ENCODE results near the gene HNRNPCL1. TPM values are rescaled to one million over a fixed set of nuclear protein-coding genes. Genes with fewer than 3 reads are reported as not detected.
"Not testable (repeated sequence)": the region's sequence is repeated elsewhere in the genome, so short reads cannot be mapped to it uniquely, and the experiment has no call there.

The HNRNPCL1 gene
- polyA plus RNA-seq (ENCODE audit: insufficient read length in 12 of 12), result under 1 TPM in 5 of 12 donors, not detected in 7; 0.12 to 0.32 (median 0.23) TPM
- long read RNA-seq, donor 1, result 0 reads
- long read RNA-seq, donor 2, result 0 reads
- long read RNA-seq, donor 3, result 0 reads
- long read RNA-seq, donor 4, result 0 reads
- long read RNA-seq, donor 5, result 0 reads
- long read RNA-seq, donor 6, result 0 reads
- long read RNA-seq, donor 7, result 0 reads
- long read RNA-seq, donor 8, result 0 reads
- long read RNA-seq, donor 9, result 0 reads
- long read RNA-seq, donor 10, result 0 reads
- long read RNA-seq, donor 11, result 0 reads

GRCh38 chr1:12848620-12849019 is at the start of gene HNRNPCL1:
Gene HNRNPCL1, minus strand, starts transcription at chr1:12848720. Its CDS starts 431 bp downstream, at chr1:12848289.
- not testable (repeated sequence) for DNase-seq

DNA sequence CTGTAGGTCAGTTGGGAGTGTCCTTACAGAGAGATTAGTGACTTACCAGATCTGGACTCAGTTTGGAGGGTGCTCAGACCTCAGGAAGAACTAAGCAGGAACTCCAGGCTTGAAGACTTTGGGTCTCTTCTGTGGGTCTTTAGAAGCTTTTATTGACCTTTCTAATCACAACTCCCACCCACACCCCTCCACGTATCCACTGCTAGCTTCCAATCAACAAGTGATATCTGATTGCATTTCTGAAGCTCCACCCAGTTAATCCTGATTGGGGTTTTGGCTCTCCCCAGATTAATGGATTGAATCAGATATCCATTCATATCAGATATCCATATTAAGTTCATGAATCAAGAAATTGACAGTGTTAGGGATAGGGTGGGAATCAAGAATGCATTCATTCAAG is 49.6 kb upstream of the HNRNPCL1 start, which contains the start of gene PRAMEF10:
PRAMEF10 (minus strand) TSS at position 101 of the 400 bp plus-strand sequence. CDS start 2,423 bp downstream, outside the sequence.
- DNase-seq, result not testable (repeated sequence)

- DNase-seq, result not testable (repeated sequence)
Observed at GRCh38 chr1:12886101-12886500, 37.6 kb upstream of the HNRNPCL1 start, which contains the start of gene PRAMEF4. Gene PRAMEF4, minus strand, starts transcription at chr1:12886201. Its CDS starts 2,807 bp downstream, at chr1:12883394.

DNA sequence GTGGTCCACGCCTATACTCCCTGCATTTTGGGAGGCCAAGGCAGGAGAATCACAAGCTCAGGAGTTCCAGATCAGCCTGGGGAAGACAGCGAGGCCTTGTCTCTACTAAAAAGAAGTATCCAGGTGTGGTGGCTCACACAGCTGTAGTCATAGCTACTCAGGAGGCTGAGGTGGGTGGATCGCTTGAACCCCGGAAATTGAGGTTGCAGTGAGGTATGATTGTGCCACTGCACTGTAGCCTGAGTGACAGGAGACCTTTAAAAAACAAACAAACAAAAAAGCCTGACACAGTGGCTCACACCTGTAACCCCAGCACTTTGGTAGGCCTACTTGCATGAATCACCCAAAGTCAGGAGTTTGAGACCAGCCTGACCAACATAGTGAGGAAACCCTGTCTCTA is 29.9 kb upstream of the HNRNPCL1 start:
- not testable (repeated sequence) for DNase-seq

DNA sequence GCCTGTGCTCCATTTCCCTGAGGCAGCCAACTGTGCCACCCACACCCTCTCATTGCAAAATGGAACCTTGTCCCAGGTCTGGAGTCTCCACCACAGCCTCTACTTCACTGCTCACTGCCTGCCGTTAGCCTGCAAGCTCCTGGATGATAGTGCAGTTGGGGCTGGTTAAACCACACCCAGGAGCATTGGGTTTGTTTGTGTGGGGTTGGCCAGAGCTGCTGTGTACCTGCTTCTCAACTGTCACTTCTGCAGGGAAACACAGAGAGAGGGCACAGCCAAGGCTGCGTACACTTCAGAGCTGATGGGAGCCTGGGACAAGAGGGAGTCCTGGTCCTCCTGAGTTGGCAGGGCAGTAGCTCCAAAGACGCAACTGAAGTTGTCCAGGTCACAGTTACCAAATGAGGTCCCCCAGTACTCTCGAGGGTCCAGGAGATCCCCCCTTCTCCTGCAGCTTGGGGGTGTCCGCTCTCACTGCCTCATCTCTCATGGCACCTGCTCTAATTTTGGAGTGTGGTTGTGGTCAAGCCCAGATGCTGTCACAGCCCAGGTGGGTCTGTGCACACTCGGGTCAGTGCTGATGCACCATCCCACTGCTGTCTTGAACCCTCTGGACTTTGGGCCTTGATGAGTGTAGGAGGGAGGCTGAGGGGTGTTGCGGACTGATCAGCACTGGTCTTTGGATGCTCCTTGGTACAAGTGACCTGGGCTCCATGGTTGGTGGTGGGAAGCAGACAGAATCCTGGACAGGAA is 14.8 kb upstream of the HNRNPCL1 start:
- DNase-seq, result not testable (repeated sequence)

DNA sequence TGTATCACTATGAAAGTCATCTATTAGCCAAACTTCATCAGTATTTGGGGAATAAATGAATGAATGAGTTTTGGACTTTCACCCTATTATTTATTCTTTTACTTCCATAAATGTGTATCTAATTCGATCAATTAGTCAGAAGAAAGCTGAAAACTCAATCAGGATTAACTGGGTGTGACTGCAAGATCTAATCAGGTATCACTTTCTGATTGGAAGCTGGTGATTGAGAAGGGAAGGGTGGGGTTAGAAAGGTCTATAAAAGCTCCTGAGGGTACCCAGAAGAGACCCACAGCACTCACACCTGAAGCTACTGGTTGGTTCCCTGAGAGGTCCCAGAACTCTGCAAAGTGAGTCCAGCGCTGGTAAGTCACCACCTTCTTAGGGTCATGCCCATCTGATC is 8.3 kb upstream of the HNRNPCL1 start, which contains the start of gene PRAMEF2:
PRAMEF2 (plus strand) TSS at position 301 of the 400 bp plus-strand sequence. CDS start 1,924 bp downstream, outside the sequence.
- DNase-seq, result not testable (repeated sequence)

DNA sequence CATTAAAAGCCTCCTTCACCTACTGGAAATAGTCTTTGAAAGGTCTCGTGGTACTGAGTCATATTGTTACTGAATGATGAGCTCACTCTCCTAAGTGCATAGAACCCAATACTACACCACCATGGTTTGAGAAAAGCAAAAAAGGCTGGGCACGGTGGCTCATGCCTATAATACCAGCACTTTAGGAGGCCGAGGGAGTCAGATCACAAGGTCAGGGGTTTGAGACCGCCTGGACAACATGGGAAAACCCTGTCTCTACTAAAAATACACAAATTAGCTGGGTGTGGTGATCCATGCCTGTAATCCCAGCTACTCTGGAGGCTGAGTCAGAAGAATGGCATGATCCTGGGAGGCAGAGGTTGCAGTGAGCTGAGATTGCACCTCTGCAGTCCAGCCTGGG is 3.3 kb upstream of the HNRNPCL1 start:
- no peak for DNase-seq

- not testable (repeated sequence) for DNase-seq
Observed at GRCh38 chr1:12833251-12833650, 15.3 kb downstream of the HNRNPCL1 start.

GRCh38 chr1:12831310-12831709 is 17.2 kb downstream of the HNRNPCL1 start, which contains the start of gene PRAMEF11:
Gene PRAMEF11, minus strand, starts transcription at chr1:12831410. Its CDS starts 2,621 bp downstream, at chr1:12828789.
- DNase-seq, result not testable (repeated sequence)

- DNase-seq, result not testable (repeated sequence)
Observed at GRCh38 chr1:12819061-12819460, 29.5 kb downstream of the HNRNPCL1 start.

- DNase-seq, result no peak
Observed at GRCh38 chr1:12811409-12811784, 37.1 kb downstream of the HNRNPCL1 start.

DNA sequence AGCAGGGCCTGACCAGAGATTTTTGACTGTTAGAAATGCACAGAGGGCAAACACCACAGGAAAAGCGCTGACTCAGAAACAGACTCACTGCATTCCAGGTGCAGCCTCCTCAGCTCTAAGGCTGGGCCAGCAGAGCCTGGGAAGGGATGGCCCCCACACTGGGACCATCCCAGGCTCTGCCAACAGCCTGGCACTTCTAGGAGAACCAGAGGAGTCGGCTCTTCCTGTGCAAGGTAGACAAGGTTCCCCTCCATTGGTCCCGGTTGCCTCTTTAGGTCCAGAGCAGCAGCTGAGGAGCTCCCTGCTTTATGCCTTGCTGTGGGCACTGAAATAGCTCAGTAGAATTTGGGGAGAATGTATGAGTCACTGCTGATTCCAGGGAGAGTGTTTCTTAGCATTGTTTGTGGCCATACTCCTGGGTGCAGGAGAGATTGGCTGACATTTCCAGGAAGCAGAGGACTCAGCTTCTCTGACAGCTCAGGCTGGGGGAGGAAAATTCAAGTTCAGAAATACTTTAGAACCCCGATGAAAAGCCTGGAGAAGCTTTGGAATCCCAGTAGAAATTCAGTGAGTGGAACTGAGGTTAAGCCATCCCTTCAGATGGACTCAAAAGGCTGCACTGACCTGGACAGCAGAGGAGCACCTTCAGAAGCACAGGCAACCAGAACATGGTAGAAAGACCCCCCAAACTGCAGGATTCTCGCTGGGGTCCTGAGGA is 37.7 kb downstream of the HNRNPCL1 start:
- DNase-seq, result no peak

GRCh38 chr1:12809933-12810332 is 38.6 kb downstream of the HNRNPCL1 start:
- DNase-seq, result no peak

DNA sequence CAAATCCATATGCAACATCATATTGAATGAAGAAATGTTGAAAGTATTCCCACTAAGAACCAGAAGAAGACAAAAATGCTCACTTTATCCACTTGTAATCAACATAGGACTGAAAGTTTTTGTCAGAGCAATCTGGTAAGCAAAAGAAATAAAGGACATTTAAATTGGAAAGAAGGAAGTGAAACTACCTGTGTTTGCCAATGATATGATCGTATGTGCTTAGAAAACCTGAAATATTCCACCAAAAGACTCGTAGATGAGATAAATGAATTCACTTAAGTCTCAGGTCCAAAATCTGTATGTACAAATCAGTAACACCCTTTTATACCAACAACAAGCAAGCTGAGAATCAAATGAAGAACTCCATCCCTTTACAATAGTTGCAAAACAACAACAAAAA is 48.8 kb downstream of the HNRNPCL1 start:
- no peak for DNase-seq

GRCh38 chr1:12798911-12799310 is 49.6 kb downstream of the HNRNPCL1 start:
- DNase-seq, result no peak

Other genes starting within 250 kb of the HNRNPCL1 start
- gene DHRS3, start 230.5 kb downstream of the HNRNPCL1 start, polyA plus RNA-seq (ENCODE audit: insufficient read length in 12 of 12), result 10 to 100 TPM in 11 of 12 donors, not detected in 1; 11.0 to 25.4 (median 14.8) TPM
- gene AADACL4, start 204.6 kb downstream of the HNRNPCL1 start, polyA plus RNA-seq (ENCODE audit: insufficient read length in 12 of 12), result not detected
- gene AADACL3, start 132.6 kb downstream of the HNRNPCL1 start, polyA plus RNA-seq (ENCODE audit: insufficient read length in 12 of 12), result not detected
- gene CFAP107, start 102.5 kb downstream of the HNRNPCL1 start, polyA plus RNA-seq (ENCODE audit: insufficient read length in 12 of 12), result 1 to 10 TPM in 2 of 12 donors, under 1 TPM in 8, not detected in 2; 0.19 to 2.5 (median 0.63) TPM
- gene PRAMEF12, start 75.0 kb downstream of the HNRNPCL1 start, polyA plus RNA-seq (ENCODE audit: insufficient read length in 12 of 12), result not detected
- not detected for gene PRAMEF1, start 57.3 kb downstream of the HNRNPCL1 start, polyA plus RNA-seq (ENCODE audit: insufficient read length in 12 of 12)
- gene PRAMEF11, start 17.3 kb downstream of the HNRNPCL1 start, polyA plus RNA-seq (ENCODE audit: insufficient read length in 12 of 12), result not detected
- not detected for gene PRAMEF2, start 8.4 kb upstream of the HNRNPCL1 start, polyA plus RNA-seq (ENCODE audit: insufficient read length in 12 of 12)
- gene PRAMEF4, start 37.5 kb upstream of the HNRNPCL1 start, polyA plus RNA-seq (ENCODE audit: insufficient read length in 12 of 12), result not detected
- gene PRAMEF10, start 49.5 kb upstream of the HNRNPCL1 start, polyA plus RNA-seq (ENCODE audit: insufficient read length in 12 of 12), result not detected
- gene PRAMEF7, start 67.9 kb upstream of the HNRNPCL1 start, polyA plus RNA-seq (ENCODE audit: insufficient read length in 12 of 12), result not detected
- not detected for gene PRAMEF6, start 98.9 kb upstream of the HNRNPCL1 start, polyA plus RNA-seq (ENCODE audit: insufficient read length in 12 of 12)
- gene PRAMEF27, start 207.9 kb upstream of the HNRNPCL1 start, polyA plus RNA-seq (ENCODE audit: insufficient read length in 12 of 12), result not detected
- gene HNRNPCL3, start 212.0 kb upstream of the HNRNPCL1 start, polyA plus RNA-seq (ENCODE audit: insufficient read length in 12 of 12), result not detected
- not detected for gene PRAMEF25, start 222.1 kb upstream of the HNRNPCL1 start, polyA plus RNA-seq (ENCODE audit: insufficient read length in 12 of 12)